HL-60/S4 treated with retinoic acid at 250 ng/mL for 4 days and 3 days (cell line): ENCODE measurements around the gene ANKFN1.
"Not testable (repeated sequence)": the region's sequence is repeated elsewhere in the genome, so short reads cannot be mapped to it uniquely, and the experiment has no call there.

Experiments
- in situ Hi-C: fragments of 300-500 bp; cut with MboI; formaldehyde crosslinking; loops from 2 replicates; pipeline ENCODE4 v1.7.0; 2022; ENCODE audit warnings: low sequenced_read_pairs

The ANKFN1 gene

DNA sequence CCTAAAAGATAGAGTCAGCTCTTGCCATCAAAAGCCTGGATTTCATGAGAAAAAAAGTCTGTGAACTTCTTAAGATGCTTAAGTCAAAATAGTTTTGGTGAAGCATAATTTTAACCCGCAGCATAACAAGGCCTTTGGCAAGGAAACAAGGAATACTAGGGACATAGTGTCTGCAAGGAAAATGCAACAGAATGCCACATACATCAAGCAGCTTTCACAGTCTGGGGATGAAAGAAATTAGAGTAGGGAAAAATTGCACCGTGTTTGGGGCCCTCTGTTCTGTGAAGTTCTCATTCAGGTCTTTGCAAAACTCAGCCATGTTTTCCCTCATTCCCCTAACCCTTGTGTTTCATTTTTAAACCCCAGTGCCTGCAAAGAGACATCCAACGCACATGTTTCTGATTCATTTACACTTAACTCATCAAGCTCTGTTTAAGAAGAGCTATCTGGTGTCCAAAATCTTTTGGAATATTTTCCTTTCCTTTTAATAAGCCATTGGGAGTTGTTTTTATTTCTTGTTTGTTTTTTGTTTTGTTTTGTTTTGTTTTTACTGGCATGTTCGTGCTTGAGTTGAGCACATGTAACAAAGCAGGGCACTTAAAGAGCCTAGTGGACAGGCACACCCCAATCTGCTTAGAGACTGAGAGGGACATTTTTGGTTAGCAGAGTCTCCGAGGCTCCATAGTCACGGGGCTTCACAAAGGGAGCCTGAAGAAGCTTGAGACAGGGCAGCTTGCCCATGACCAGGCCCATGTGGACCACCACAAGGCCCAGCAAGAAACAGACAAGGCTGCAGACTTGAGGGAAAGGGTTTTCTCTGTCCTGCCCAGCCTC lies 116.5 kb downstream of the ANKFN1 start:
- in situ Hi-C loops = no loop called here

GRCh38 chr17:56274491-56274890 lies 121.2 kb downstream of the ANKFN1 start:
- in situ Hi-C loops = no loop called here

GRCh38 chr17:56284482-56284881 lies 131.2 kb downstream of the ANKFN1 start:
- in situ Hi-C loops = no loop called here

DNA sequence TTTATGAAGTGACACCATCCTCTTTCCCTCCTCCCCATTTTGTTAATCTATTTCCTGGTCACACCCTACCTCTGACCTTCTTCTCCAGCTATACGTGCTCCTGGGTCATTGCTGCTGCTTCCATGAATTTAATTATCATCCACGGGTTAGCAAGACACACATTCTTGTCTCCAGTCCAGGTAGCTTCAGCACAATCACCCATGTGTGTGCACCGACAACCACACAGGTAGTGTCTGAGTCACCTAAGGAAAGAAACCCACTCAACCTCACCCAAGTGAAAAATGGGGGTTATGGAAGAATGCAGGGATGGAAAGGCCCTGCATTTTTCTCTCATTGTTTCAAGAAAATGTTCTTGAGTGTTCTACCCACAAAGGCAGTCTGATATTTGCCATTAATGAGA lies 135.5 kb downstream of the ANKFN1 start:
- in situ Hi-C loops = not testable (repeated sequence)

DNA sequence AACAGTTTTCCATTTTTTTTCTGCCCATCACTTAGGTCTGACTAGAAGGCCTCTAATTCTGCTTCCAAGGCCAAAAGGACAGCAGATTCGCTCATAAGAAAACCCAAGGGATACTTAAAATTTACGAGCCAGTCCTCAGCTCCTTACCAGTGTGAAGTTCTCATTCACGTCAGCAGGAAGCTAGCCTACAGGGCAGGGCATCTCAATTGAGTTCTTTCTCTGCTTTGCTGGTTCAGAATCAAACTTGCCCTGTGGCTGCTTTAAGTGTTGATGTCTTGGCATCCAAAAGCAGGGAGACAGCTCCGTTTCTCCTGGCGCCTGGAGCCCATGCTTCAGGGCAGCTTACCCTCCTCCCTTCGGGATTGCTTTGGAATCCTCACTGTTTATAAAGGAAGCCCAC lies 136.0 kb downstream of the ANKFN1 start:
- in situ Hi-C loops = no loop called here

DNA sequence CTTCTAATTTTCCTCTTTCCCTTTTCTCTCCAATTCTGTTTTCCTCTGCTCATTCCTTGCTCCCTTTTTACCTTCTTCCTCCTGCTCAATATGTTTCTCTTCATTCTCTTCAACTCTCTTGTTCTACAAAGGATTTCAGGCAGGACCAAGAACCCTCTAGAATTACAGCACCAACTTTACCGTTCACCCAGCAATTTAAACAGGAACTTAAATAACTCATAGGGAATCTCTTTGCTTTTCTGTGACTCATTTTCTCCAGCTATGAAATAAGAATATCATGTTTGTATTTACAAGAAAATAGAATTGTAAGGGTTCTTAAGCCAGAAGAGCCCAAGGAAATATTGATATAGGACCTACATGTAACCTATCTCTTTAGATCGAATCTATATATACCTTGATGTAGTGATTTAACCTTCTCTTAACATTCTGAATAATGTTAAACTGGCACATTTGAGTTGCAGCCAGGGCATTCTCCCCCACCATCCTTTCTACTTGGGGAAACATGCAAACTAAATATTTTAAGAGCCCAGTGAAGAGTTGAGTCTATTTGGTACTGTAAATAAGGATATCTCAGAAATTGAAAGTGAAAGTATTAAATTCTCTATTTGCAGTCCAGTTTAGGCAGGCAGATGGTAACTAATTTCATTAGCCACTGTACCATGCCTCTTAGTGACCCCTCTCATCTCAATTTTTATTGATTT lies 137.0 kb downstream of the ANKFN1 start:
- in situ Hi-C loops = no loop called here

DNA sequence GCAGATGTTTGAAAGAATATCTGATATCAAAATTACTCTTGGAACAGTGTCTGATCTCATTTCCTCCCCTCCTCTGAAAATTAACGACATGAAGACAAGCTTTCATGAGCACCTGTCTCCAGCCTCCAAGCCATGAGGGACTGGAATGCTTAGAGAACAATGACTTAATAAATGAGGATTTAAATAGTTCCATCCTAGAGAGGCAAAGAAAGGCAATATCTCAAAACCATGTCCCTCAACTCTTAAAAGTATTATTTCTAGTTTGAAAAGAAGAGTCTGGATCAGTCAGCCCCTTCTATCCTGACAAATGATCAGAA lies 137.5 kb downstream of the ANKFN1 start:
- in situ Hi-C loops = no loop called here

- in situ Hi-C loops = no loop called here
These were observed 138.0 kb downstream of the ANKFN1 start for GRCh38 chr17:56291226-56291805.

GRCh38 chr17:56292010-56292409 lies 138.7 kb downstream of the ANKFN1 start:
- in situ Hi-C loops = no loop called here

DNA sequence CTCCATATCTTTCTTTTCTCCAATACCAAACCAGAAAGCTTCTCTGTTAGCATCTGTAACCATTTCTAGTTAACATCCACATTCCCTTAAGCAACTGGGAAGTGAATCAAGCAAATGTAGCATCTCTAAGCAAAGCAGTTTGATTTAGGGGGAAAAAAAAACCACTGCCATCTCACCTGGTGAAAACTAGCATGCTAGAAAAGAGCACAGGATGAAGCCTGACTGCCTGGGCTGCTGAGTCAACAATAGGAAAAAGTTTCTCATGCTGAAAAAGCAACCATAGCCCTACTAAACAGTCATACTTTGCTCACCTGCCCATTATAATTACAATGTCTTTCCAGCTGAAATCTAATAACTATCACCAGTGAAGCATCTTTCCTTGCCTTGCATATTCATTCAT lies 139.3 kb downstream of the ANKFN1 start:
- in situ Hi-C loops = no loop called here

DNA sequence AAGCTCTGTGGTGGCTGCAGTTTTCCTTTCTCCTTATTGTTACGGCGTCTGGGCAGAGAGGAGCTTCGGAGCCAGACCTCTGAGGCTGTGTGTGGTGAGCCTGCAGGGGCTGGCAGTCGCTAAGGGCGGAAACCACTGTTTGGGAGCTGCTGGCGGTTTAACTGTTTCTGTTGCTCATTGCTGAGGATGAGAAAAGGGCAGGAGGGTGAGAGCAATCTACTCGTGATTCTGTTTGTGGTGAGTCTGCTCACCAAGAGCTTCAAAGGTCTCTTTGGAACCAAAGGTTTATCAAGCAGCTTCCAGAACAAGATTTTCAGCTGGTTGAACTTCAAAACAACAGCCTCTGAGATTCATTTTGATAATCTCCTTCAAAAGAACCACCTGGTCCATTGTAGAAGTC lies 143.9 kb downstream of the ANKFN1 start:
- in situ Hi-C loops = no loop called here

DNA sequence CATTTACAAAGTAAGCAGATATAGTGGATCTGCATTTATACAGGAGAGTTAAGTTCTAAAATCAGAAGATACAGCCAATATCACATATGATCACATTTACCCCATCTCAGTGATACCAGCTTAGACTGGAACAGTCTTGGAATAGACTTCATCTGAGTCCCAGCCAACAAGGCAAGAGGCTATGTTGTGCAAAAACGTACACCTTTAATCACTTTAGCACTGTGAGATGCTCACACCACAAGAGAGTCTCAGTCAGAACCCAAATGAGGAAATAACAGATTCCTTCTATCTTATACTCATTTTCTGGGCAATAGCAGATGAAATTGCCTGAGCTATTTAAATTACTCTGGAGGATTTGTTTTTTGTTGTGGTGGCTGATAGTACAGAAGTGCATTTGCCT lies 145.6 kb downstream of the ANKFN1 start:
- in situ Hi-C loops = no loop called here

- in situ Hi-C loops = loop anchor here (25.0 kb wide), 2 partner anchors 163 to 763 kb away; no protein-coding TSS in a partner anchor
These were observed 146.9 kb downstream of the ANKFN1 start for GRCh38 chr17:56300144-56300543.

DNA sequence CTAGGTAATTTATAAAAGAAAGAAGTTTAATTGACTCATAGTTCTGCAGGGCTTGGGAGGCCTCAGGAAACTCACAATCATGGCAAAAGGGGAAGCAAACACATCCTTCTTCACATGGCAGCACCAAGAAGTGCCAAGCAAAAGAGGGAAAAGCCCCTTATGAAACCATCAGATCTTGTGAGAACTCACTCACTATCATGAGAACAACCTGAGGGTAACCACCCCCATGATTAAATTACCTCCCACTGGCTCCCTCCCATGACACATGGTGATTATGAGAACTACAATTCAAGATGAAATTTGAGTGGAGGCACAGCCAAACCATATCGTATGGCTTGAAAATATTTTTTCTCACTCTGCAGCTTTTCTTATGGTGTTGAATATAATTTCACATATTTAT lies 151.7 kb downstream of the ANKFN1 start:
- in situ Hi-C loops = loop anchor here (25.0 kb wide), 2 partner anchors 168 to 768 kb away; no protein-coding TSS in a partner anchor

DNA sequence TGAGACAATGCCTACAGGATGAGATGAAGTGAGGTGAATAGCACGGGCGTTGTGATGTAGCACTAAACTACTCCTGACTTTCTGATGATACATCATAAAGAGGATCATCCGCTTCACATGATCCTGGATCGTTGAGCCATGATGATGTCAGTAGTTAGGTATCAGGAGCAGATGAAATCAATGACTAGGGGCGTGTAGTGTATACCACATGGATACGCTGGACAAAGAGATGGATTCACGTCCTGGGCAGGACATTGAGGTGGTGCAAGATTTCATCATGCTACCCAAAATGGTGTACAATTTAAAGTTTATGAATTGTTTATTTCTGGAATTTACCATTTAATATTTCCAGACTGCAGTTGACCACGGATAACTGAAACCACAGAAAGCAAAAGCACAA lies 156.6 kb downstream of the ANKFN1 start:
- in situ Hi-C loops = loop anchor here (25.0 kb wide), 2 partner anchors 173 to 773 kb away; no protein-coding TSS in a partner anchor

DNA sequence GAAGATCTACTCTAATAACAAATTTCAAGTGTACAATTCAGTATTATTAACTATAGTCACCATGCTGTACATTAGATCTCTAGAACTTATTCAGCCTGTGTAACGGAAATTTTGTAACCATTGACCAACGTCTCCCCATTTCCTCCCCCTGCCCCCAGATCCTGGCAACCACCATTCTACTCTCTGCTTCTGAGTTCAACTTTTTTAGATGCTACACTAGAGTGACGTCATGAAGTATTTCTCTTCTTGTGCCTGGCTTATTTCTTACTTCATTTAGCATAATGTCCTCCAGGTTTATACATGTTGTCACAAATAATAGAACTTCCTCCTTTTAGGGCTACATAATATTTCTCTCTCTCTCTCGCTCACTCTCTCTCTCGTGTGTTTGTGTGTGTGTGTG lies 157.5 kb downstream of the ANKFN1 start:
- in situ Hi-C loops = loop anchor here (25.0 kb wide), 2 partner anchors 173 to 773 kb away; no protein-coding TSS in a partner anchor

GRCh38 chr17:56313201-56313600 lies 159.9 kb downstream of the ANKFN1 start:
- in situ Hi-C loops = loop anchor here (25.0 kb wide), 2 partner anchors 176 to 776 kb away; no protein-coding TSS in a partner anchor

GRCh38 chr17:56314026-56314425 lies 160.8 kb downstream of the ANKFN1 start:
- in situ Hi-C loops = loop anchor here (25.0 kb wide), 2 partner anchors 177 to 777 kb away; no protein-coding TSS in a partner anchor

GRCh38 chr17:56314984-56315602 lies 161.8 kb downstream of the ANKFN1 start:
- in situ Hi-C loops = loop anchor here (25.0 kb wide), 2 partner anchors 178 to 778 kb away; no protein-coding TSS in a partner anchor

- in situ Hi-C loops = loop anchor here (25.0 kb wide), 2 partner anchors 179 to 779 kb away; no protein-coding TSS in a partner anchor
These were observed 163.3 kb downstream of the ANKFN1 start for GRCh38 chr17:56316604-56317003.
